Stromal cell of bone marrow (primary cell): Measurements from ENCODE around the gene AHCYL1.
"Not testable (repeated sequence)": the region's sequence is repeated elsewhere in the genome, so short reads cannot be mapped to it uniquely, and the experiment has no call there.

Source experiments
- DNase-seq: peaks from one replicate; pipeline ENCODE4 v3.0.0-alpha.2; 2012; ENCODE audit warnings: low read depth

The AHCYL1 gene

DNA sequence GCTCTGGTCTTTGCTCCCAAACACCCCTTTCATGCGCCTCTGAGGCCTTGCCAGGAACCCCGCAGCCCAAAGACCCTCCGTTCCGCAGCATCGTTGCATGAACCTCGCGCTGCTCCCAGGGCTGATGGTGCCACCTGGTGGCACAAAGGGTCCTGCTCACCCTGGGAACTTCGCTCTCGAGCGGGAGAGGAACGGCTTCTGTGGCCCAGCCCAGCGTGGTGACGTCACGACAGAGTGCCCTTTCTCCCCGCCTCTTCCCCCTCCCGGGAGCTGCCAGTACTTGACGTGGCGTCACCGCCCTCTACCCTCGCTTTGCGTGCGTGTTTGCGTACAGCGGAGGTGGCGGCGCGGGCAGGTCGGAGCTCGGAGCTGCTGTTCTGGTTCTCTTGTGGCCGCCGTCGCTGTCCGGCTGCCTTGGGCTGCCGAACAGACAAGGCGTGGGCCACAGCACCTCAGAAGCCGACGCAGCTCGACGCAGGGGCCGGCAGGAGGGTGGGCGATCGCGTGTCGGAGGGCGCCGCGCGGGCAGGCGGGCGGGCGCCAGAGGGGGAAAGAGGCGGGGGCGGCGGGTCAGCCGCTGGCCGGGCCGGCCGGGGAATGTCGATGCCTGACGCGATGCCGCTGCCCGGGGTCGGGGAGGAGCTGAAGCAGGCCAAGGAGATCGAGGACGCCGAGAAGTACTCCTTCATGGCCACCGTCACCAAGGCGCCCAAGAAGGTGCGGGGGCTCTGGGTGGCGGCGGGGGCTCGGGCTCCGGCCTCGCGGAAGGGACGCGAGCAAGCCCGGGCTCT lies at the start of gene AHCYL1:
TSS of gene AHCYL1 (plus strand) at position 310 of the 791 bp plus-strand sequence. CDS start at position 598, 288 bp downstream.
- DNase-seq: peak; percentile 98

DNA sequence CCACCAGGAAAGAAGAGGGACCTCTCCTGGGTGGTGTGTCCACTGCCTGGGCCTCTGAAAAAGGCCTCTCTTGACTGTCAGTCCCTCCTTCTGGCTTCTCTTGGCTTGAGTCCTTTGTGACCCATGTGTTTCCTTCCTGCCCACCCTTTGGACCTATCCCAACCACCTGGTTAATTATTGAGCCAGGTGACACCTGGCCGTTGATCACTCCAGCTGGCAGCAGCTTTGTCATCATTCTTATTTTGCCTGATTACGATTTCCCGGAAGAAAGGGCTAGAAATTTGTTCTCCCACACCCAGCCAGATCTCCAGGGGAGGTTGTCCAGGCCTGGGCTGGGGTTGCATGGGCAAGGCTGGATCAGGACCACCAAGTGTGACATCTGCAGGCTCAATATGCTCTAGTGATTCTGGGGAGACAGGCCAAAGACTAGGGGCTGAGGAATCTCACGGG lies 49.1 kb upstream of the AHCYL1 start:
- DNase-seq: no peak

DNA sequence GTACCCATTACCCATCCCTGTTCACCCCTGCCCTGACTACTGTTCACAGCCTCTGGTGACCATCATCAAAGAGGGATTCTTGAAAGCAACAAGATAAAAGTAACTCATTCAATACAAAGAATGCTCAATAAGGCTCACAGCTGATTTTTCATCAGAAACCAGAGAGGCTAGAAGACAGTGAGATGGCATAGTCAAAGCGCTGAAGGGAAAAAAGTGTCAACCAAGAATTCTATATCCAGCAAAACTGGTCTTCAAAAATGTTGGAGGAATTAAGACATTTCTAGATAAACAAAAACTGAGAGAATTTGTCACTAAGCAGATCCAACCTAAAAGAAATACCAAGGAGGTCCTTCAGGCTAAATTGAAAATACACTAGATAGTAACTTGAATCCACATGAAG lies 46.8 kb upstream of the AHCYL1 start:
- no peak for DNase-seq

DNA sequence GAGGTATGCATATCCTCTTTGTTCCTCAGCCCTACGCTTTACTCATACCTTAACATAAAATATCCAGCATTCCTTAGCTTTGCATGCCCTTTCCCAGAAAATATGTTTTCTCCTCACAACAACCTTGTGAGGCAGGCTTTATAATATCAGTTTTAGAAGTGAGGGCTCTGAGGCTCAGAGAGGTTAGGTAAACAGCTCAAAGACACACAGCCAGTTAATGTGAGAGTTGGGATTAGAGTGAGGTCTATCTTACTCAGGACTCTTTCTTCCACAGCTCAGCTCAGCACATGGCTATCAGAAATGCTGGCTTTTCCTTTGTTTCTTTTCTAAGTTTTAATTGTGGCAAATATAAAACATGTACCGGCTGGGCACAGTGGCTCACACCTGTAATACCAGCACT lies 46.0 kb upstream of the AHCYL1 start:
- DNase-seq: no peak

DNA sequence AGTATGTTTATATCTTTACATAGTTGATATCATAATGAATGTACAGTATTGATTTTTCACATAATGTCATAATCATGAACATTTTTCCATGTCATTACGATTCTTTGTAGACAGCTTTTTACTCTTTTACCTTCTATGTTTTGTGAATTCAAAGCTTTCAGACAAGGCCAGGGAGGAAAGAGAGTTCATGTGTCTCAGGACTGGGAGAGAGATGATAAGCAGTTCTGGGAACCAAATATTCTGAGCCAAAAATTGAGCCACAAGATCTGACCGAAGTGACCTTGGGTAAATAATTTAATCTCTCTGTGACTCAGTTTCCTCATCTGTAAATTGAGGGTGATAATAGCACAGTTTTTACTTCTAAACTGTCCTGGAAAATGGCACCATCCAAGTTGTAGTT lies 42.1 kb upstream of the AHCYL1 start:
- no peak for DNase-seq

DNA sequence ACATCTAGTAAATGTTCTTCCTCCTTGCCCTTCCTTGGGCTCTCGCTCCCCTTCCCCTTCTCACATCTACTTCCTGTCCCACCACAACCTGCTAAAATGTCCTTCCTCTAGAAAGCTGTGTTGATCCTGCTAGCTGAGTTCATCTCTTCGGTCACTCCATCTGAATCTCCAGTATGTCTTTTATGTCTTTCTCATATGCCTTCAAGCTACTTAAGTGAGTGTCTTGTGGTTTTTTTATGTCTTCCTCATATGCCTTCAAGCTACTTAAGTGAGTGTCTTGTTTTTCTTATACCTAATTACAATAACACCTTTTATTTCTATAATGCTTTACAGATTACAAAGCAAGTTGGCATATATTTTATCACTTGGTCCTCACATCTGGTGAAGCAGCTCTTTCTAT lies 40.0 kb upstream of the AHCYL1 start:
- no peak for DNase-seq

DNA sequence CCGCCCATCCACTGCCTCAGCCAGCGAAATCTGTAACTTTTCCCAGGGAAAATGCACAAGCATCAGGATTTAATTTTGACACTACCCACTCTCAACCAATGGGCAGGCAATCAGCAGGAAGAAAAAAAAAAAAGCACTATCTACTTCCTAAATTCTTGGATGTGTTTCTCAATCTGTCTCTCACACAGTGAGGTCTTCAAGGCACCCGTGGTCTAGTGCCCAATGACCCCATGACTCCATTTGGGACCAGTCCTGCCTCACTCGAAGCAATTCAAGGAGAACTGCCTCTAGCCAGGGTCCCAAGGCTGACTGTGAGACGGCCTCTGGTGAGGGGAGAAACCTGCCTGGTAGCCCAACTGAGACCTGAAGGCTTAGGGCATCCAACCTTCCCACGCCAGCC lies 38.1 kb upstream of the AHCYL1 start:
- DNase-seq: no peak

DNA sequence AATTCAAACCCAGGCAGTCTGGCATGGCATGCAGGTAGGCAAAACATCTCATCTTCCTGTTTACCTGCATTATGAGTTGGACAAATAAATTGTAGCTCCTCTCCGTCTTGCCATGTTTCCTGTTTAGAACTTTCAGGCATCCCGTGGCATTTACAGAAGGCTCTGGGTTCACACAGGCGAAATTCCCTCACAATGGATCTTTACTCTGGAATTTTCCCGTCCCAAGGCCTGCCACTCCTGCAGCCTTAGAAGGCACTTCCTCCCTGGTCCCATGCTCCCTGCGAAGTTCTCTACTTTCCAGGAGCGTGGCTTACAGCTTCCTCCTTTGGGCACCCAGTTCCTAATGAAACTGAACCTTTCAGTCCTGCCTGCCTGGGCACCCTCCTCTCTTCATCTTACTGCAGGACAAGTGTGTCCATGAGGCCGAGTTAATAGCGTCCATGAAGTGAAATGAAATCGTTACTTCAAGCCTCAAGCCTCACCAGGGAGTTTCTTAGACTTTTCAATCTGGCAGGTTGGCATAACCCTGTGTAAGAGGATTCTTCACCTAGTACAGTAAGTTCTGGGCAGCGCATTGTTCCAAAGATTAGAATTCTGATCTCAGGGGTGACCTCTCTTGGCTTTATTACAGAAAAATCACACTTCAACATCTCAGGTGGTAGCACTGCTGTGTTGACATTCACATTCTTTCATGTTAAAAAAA lies 36.8 kb upstream of the AHCYL1 start:
- no peak for DNase-seq

DNA sequence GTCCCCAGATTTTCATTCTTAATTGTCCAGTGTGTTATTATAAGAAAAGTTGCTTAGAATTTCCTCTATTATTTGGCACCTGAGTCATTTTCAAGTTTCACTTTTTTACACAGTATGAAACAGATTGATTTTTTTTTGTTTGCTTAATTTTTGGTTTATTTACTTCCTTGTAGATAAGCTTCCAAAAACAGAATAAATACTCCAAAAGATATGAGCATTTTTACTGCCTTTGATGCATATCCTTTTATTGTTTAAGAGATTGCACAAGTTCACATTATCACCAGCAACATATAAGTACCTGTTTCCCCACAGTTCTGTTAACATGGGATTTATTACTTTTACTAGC lies 36.3 kb upstream of the AHCYL1 start:
- DNase-seq: no peak

DNA sequence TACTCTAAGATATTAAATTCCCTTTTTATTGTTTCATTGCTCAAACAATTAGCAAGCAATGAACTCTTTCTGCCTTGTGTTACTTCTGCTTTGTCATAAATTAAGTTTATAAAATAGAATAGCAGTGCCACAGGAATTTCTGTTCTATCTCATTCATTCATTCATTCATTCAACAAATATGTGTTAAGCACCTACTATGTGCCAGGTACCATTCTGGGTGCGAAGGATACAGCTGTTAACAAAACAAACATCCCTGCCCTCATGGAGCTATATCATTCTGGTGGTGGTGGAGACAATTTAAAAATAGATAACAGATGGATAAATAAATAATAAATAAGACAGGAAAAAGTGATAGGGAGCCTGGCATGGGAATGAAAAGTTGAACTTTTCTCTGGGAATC lies 34.5 kb upstream of the AHCYL1 start:
- DNase-seq: no peak

DNA sequence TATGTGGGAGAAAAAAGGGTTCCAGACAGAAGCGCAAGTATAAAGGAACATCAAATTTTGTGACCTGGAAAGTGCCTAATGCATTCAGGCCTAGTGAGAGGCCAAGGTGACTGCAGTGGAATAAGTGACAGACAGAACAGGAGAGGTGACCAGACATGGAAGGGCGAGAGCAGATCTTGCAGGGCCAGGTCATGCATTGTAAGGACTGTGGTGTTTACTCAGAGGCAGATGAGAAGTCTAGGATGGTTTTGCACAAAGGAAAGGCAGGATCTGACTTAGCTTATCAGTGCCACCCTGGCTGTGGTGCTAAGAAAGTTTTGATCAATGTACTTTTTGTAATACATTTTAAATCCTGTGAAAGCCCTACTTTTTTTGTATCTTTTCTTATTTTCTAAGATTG lies 34.1 kb upstream of the AHCYL1 start:
- no peak for DNase-seq

DNA sequence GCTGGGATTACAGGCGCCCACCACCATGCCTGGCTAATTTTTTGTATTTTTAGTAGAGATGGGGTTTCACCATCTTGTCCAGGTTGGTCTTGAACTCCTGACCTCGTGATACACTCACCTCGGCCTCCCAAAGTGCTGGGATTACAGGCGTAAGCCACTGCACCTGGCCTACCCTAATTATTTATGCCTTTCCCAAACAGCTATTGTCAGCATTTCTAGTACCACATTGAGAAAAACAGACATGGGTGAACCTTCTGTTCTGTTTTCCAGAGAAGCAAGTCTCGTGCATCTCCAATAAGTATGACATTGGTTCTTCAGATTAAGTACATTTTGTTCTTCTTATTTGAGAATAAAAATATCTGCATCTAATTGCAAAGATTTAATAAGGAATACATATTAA lies 33.1 kb upstream of the AHCYL1 start:
- DNase-seq: not testable (repeated sequence)

DNA sequence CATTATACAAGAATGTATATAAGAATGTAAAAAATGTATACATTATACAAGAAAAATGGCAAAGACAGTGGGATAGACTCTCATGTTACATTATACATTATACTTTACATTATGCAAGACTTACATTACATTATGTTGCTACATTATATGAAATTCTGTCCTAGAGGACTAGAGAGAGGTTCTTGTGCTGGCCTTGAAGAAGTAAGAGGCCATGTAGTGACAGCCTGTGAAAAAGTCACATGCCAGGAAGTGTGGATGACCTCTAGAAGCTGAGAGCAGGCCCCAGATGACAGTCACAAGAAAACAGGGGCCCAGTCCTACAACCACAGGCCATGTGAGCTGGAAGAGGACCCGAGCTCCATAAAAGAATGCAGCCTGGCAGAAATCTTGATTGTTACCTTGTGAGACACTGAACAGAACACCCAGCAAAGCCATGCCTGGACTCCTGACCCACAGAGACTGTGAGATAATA lies 30.5 kb upstream of the AHCYL1 start:
- no peak for DNase-seq

DNA sequence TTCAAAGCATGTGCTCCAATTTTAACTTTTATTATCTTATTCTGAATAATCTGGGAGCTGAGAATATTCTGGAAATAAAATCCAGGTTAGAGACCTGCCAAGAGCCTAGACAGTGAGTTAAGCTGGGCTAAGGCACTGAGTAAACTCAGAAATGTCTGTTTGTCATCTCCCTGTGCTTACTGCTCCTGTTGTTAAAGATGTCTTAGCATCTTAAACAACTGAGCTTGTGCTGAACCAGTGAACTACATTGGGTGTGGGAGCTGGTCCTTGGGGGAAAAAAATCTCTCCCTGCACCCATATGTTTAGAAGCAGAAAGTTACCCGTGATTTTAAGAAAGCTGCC lies 25.0 kb upstream of the AHCYL1 start:
- no peak for DNase-seq

DNA sequence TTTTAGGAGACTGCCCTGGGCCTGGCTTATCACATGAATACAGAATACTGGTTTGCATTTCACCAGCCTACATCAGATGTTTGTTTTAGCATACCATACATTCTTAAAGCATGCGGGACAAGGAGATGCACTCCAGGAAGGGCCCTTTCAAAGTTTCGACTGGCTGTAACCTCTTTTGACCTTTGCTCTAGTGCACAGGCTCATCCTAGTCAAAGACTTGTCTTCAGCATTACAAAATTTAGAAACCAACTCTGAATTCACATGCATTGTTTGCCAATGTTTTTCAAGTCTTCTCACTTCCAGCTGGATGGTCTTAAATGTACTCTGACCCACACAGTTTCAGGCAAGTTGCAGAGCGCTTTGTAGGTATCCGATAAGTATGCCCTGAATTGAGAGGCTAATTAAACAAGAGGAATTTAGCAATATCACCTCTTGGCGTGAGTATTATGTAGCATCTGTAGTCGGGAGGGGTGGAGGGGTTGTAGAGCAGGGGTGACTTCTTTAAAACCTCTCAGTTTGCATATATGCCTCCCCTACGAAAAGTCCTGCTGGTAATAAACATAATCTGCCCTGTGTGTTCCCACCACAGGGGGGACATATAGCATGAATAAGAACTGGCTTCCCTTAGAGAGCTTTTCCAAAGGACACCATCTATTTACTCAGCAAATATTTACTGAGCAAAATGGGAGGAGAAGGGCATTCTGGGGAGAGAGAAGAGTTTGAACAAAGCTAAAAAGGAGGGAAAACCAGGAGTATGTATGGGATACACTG lies 24.4 kb upstream of the AHCYL1 start:
- peak; percentile 33 for DNase-seq

DNA sequence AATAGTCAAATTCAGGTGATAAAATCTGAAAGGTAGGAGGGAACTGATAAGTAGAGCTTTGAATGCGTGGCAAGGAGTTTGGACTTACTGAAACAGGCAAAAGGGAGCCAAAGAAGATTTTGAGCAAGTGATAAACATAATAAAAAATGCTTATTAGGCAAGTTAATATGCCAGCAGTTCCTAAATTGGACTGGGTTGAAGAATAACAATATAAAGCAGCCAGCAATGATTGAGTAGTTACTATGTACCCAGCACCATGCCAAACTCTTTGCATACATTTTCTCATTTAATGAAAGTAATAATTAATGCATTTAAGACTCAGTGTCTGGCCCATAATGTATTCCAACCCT lies 23.8 kb upstream of the AHCYL1 start:
- no peak for DNase-seq

DNA sequence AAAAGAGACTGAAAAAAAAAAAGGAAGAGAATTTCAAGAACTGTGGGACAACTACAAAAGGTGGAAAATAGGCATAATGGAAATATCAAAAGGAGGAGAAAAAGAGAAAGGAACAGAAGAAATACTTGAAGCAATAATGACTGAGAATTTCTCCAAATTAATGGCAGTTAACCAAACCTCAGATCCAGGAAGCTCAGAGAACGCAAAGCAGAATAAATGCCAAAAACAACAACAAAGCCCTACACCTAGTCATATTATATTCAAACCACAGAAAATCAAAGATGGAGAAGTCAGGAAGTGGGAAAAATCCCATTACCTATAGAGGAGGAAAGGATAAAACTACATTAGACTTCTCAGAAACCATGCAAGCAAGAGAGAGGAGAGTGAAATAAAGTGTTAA lies 20.7 kb upstream of the AHCYL1 start:
- DNase-seq: no peak

DNA sequence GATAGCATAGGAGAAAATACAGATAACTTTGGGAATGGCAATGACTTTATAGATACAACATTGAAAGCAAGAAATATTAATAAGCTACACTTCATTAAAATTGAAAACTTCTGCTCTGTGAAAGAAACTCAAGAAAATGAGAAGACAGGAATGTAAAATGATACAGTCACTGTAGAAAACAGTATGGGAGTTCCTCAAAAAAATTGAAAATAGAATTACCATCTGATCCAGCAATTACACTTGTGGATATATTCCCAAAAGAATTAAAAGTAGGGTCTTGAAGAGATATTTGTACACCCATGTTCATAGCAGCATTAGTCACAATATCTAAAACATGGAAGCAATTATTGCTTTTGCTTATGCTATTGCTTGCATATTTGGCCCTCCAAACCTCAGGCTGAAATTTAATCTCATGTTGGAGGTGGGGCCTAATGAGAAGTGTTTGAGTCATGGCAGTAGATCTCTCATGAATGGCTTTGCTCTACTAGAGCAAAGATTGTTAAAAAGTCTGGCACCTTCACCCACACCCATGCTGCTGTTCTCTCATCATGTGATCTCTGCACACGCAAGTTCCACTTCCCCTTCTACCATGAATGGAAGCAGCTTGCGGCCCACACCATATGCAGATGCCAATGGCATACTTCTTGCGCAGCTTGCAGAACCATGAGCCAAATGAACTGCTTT lies 15.3 kb upstream of the AHCYL1 start:
- peak; percentile 84 for DNase-seq

DNA sequence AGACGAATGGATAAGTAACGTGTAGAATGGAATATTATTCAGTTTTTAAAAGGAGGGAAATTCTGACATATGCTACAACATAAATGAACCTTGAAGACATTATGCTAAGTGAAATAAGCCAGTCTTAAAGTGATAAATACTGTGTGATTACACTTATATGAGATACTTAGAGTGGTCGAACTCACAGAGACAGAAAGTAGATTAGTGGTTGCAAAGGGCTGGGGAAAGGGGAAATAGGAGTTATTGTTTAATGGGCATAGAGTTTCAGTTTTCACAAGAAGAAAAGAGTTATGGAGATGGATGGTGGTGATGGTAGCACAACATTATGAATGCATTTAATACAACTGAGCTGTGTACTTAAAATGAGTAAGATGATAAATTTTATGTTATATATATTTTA lies 14.7 kb upstream of the AHCYL1 start:
- DNase-seq: no peak

DNA sequence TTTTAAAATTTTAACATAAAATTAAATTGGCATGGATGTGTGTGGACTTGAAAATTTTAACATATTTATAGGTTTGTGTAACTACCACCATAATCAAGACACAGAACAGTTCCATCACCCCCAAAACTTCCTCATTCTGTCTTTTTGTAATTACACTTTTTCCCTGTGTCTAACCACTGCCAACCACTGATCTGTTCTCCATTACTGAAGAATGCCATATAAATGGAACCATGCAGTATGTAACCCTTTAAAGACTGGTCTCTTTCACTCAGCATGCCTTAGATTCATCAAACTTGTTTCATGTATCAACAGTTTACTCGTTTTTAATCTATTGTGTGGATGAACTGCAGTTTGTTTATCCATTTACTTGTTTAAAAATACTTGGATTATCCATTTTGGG lies 13.0 kb upstream of the AHCYL1 start:
- DNase-seq: no peak

DNA sequence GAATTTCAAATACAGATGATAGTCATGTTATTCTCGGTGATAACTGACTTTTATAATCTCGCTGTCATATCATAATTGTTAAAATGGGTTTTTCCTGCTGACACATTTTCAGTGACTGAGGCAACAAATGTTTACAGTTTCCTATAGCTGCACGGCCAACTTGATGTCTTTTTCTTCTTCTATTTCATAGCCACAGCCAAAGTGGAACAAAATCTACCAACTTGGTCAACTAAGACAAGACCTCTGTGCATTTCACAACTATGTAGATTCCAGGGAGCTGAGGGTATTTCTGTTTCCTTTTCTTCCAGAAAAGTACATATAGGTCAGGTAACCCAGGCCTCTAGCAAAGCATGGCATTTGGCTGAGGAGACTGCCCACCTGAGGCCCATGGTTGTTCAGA lies 10.4 kb upstream of the AHCYL1 start:
- DNase-seq: no peak

DNA sequence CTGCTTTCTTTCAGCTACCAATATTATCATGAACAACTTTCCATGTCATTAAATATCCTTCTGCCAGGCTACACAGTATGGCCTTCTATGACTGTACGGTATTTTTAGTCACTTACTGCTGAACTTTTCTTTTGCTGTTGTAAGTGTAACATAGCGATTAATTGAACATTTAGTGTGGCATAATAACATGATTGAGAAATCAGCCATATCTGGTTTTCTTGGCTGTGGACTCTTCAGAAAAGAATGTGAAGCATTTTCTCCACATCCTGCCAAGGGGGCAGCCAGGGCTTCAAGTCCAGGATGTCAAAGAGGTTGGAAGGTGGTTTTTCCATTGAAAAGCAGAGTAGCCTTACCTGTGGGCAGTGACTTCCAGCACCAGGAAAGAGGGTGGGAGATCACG lies 8.8 kb upstream of the AHCYL1 start:
- DNase-seq: peak; percentile 54

DNA sequence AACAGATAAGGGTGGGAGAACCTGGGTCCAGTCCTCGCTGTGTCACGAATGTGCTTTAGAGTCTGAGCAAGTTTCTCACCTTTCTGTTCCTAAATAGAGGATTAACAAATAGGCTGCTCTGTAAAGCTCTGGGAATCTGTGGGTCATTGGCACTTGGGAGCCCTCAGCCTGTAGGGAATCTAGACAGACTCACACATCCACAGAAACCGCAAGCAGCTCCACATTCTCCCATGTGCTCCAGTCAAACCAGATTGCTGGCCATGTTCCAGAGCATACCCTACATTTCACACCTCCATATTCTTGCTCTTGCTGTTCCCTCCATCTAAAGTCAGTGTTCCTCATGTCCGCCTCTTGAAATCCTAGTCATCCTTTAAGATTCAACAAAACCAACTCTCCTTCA lies 7.8 kb upstream of the AHCYL1 start:
- no peak for DNase-seq
